Hepatocyte (in vitro differentiated cells): Measurements from ENCODE around the gene FYTTD1. TPM values are rescaled to one million over a fixed set of nuclear protein-coding genes. Genes with fewer than 3 reads are reported as not detected.

Source experiments
- DNase-seq: peaks from one replicate; pipeline ENCODE4 v3.0.0-alpha.2; 2016; ENCODE audit warnings: low spot score
- H2AFZ ChIP-seq: fragments of 200-600 bp; sonication (generic); 2 replicates; pipeline ENCODE4 v1.6.0; 2016; ENCODE audit warnings: antibody characterized with exemption, mild to moderate bottlenecking
- H3K27ac ChIP-seq: fragments of 200-600 bp; sonication (generic); 2 replicates; pipeline ENCODE4 v1.5.1; 2016; ENCODE audit warnings: mild to moderate bottlenecking
- H3K27me3 ChIP-seq: fragments of 200-600 bp; sonication (generic); 2 replicates; pipeline ENCODE4 v1.6.1; 2016
- H3K36me3 ChIP-seq: fragments of 200-600 bp; sonication (generic); replicated peaks from 2 replicates; pipeline ENCODE4 v1.5.1; 2016; ENCODE audit warnings: low read depth; ENCODE audit not compliant: insufficient read depth
- H3K4me1 ChIP-seq: fragments of 200-600 bp; sonication (generic); 2 replicates; pipeline ENCODE4 v1.5.1; 2016; ENCODE audit warnings: mild to moderate bottlenecking, moderate library complexity; ENCODE audit not compliant: insufficient read depth
- H3K4me2 ChIP-seq: fragments of 200-600 bp; sonication (generic); 2 replicates; pipeline ENCODE4 v1.6.0; 2016
- H3K4me3 ChIP-seq: fragments of 200-600 bp; sonication (generic); 2 replicates; pipeline ENCODE4 v1.5.1; 2016; ENCODE audit warnings: mild to moderate bottlenecking
- H3K79me2 ChIP-seq: fragments of 200-600 bp; sonication (generic); 2 replicates; pipeline ENCODE4 v1.6.0; 2017; ENCODE audit warnings: mild to moderate bottlenecking
- H3K9me2 ChIP-seq: fragments of 200-600 bp; sonication (generic); replicated peaks from 2 replicates; pipeline ENCODE4 v1.6.0; 2017; ENCODE audit warnings: mild to moderate bottlenecking; ENCODE audit not compliant: insufficient read depth
- H3K9me3 ChIP-seq: fragments of 200-600 bp; sonication (generic); 2 replicates; pipeline ENCODE4 v1.5.1; 2016; ENCODE audit warnings: low read depth, mild to moderate bottlenecking
- H4K20me1 ChIP-seq: fragments of 200-600 bp; sonication (generic); 2 replicates; pipeline ENCODE4 v1.6.0; 2016; ENCODE audit warnings: mild to moderate bottlenecking; ENCODE audit not compliant: insufficient read depth, poor library complexity, severe bottlenecking
- EZH2 ChIP-seq: fragments of 200-600 bp; sonication (generic); IDR thresholded peaks from 2 replicates; pipeline ENCODE4 v1.6.1; 2016; ENCODE audit warnings: antibody characterized with exemption, mild to moderate bottlenecking, borderline replicate concordance
- EZH2phosphoT487 ChIP-seq: fragments of 200-600 bp; sonication (generic); IDR thresholded peaks from one replicate; pipeline ENCODE4 v1.6.1; 2018; ENCODE audit warnings: antibody characterized with exemption, mild to moderate bottlenecking, low read depth, moderate library complexity; ENCODE audit not compliant: unreplicated experiment, severe bottlenecking
- WGBS: methylation state at CpG from one replicate; pipeline ENCODE4 v1.1.6; 2016; ENCODE audit warnings: low lambda C conversion rate; ENCODE audit errors: missing lambda C conversion rate; 5-methylcytosine and 5-hydroxymethylcytosine counted together
- polyA plus RNA-seq: library from polyadenylated mRNA; unstranded; fragments of >200 nt; fragmentation: Nextera tagmentation; extraction: Ambion mirVana; gene quantifications from 2 replicates; pipeline ENCODE4 v1.2.1, GENCODE V29; 2016
- total RNA-seq: library from RNA; depleted of rRNA; stranded (reverse); fragments of >200 nt; gene quantifications from 2 replicates; pipeline ENCODE4 v1.2.3, GENCODE V29; 2014
- TF ChIP-seq, protein P1 (sequence below): fragments of 200-600 bp; sonication (generic); IDR thresholded peaks from 2 replicates; pipeline ENCODE4 v1.5.1; 2016; ENCODE audit warnings: antibody characterized with exemption, mild to moderate bottlenecking; ENCODE audit not compliant: poor library complexity

Gene FYTTD1
- total and polyA plus RNA-seq, 2 experiments from 2014 or later = 32.1 to 51.0 TPM

GRCh38 chr3:197830967-197831313 lies 81.3 kb downstream of the FYTTD1 start:
- H3K4me2 ChIP-seq = no peak overlapping the region
- no peak overlapping the region for H2AFZ ChIP-seq
- H3K4me1 ChIP-seq = no peaks in the 10 kb centered on the region
- no peak overlapping the region for H3K4me3 ChIP-seq
- TF ChIP-seq EZH2phosphoT487 (no peak), EZH2 (no peak)
- TF ChIP-seq, protein P1, sequence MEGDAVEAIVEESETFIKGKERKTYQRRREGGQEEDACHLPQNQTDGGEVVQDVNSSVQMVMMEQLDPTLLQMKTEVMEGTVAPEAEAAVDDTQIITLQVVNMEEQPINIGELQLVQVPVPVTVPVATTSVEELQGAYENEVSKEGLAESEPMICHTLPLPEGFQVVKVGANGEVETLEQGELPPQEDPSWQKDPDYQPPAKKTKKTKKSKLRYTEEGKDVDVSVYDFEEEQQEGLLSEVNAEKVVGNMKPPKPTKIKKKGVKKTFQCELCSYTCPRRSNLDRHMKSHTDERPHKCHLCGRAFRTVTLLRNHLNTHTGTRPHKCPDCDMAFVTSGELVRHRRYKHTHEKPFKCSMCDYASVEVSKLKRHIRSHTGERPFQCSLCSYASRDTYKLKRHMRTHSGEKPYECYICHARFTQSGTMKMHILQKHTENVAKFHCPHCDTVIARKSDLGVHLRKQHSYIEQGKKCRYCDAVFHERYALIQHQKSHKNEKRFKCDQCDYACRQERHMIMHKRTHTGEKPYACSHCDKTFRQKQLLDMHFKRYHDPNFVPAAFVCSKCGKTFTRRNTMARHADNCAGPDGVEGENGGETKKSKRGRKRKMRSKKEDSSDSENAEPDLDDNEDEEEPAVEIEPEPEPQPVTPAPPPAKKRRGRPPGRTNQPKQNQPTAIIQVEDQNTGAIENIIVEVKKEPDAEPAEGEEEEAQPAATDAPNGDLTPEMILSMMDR = no peak
- no peaks in the 10 kb centered on the region for H3K9me2 ChIP-seq
- no peaks in the 10 kb centered on the region for H3K9me3 ChIP-seq
- H3K27ac ChIP-seq = no peak overlapping the region
- WGBS = 98% methylated on average over 8 of the region's 8 CpGs
- no peaks in the 10 kb centered on the region for H3K27me3 ChIP-seq
- no peaks in the 10 kb centered on the region for H3K79me2 ChIP-seq
- no peak for DNase-seq
- H3K36me3 ChIP-seq = no peaks in the 10 kb centered on the region
- no peaks in the 10 kb centered on the region for H4K20me1 ChIP-seq

GRCh38 chr3:197833930-197834715 lies 84.4 kb downstream of the FYTTD1 start:
- Histone ChIP-seq H3K27ac (no peak overlapping the region), H3K36me3 (no peaks in the 10 kb centered on the region), H3K4me3 (no peak overlapping the region), H3K9me3 (no peaks in the 10 kb centered on the region), H3K79me2 (no peaks in the 10 kb centered on the region), H4K20me1 (no peaks in the 10 kb centered on the region), H3K9me2 (no peaks in the 10 kb centered on the region), H3K27me3 (no peaks in the 10 kb centered on the region), H3K4me2 (no peak overlapping the region), H3K4me1 (no peaks in the 10 kb centered on the region), H2AFZ (no peak overlapping the region)
- TF ChIP-seq, protein P1 = no peak
- TF ChIP-seq EZH2 = no peak
- no peak for TF ChIP-seq EZH2phosphoT487
- 97% methylated on average over 8 of the region's 8 CpGs for WGBS
- DNase-seq = no peak

DNA sequence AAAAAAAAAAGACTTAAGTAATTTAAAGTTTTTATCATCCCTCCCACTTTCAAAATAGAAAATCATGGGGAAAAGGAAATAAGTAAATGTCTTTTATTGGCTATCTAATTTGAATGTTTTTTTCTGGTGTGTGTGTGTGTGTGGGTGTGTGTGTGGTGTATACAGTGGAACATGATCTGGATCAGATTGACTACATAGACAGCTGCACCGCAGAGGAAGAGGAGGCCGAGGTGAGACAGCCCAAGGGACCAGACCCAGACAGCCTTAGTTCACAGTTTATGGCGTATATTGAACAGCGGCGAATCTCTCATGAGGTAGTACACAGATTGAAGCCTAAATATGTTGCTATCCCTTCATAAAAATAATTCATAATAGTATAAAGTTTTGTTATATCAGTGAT lies 85.8 kb downstream of the FYTTD1 start:
- Histone ChIP-seq H3K4me3 (no peak overlapping the region), H3K36me3 (no peaks in the 10 kb centered on the region)

More for the DNA sequence above, 85.8 kb downstream of the FYTTD1 start:
- Histone ChIP-seq H3K27me3 (no peaks in the 10 kb centered on the region), H4K20me1 (no peaks in the 10 kb centered on the region), H3K27ac (peak overlapping the region; percentile 0), H3K9me3 (no peaks in the 10 kb centered on the region), H3K4me2 (no peak overlapping the region), H2AFZ (no peak overlapping the region), H3K4me1 (no peaks in the 10 kb centered on the region), H3K9me2 (no peaks in the 10 kb centered on the region), H3K79me2 (no peaks in the 10 kb centered on the region)
- TF ChIP-seq EZH2phosphoT487 = no peak
- no peak for TF ChIP-seq EZH2
- TF ChIP-seq, protein P1 = no peak
- WGBS = 92% methylated on average over 5 of the region's 5 CpGs
- no peak for DNase-seq
